NCI-H2196 treated with DMSO at 0.1 percent for 48 hours (cell line): ENCODE results near the gene SLC9A1.

Experiments
- DNase-seq: peaks from one replicate; lab custom pipeline; 2025; ENCODE audit not compliant: unreplicated experiment; lab: John Stamatoyannopoulos, UW

SLC9A1 gene

DNA sequence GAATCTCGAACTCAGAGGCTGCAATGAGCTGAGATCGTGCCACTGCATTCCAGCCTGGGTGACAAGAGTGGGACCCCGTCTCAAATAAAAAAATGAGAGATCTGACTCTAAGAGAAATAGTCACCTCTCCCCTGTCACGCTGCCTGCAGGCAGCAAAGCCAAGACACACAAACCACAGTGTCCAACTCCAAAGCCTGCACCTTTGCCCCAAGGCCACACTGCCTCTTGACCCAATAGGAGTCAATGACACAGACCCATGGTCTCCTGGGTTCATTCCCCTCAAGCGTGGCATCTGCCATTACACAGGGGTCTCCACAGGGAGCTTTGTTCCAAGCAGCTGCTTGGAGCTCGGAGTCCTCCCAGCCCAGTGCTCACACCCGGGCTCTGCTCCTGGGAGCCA is 46.3 kb downstream of the SLC9A1 start:
- no peak for DNase-seq

DNA sequence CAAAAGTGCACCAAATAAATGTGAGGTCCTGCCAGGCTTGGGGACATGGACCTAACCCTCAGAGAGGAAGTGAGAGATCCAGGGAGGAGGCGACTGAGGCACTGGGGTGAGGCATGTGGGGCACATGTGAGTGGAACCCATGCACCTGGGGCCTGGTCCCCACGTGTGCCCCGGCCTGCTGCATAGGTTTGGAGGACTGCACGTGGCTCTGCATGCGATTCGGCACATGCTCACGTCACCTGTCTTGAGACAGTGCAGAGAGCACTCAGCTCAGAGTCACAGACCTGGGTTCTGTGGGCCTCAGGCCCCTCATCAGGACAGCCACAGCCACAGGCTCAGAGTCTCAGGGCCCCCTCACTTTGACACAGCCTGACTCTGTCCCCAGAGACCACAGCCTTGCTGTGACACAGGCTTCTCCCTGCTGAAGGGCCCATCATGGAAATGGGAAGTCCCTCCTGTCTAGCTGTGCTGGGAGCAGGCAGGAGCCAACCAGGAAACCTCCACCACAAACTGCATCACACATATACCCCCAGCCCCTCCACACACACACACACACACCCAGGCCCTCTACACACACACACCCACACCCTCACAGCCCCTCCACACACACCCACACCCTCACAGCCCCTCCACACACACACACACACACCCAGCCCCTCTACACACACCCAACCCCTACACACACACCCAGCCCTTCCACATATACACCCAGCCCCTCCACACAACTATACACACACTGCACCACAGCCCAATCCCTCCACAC is 48.2 kb downstream of the SLC9A1 start:
- DNase-seq = no peak

DNA sequence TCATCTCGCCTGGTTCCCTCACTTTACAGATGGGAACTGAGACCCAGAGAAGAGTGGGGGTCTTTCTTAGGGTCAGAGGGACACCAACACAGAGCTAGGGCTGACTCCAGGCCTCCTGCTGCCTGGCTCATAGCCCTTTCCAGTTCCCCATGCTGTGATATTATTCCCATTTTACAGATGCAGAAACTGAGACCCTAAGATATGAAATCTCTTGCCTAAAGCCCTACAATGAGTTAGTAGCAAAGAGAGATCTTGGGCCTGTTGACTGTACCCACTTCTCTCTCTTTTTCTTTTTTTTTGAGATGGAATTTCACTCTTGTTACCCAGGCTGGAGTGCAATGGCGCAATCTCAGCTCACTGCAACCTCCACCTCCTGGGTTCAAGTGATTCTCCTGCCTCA is 49.9 kb downstream of the SLC9A1 start:
- DNase-seq = no peak

DNA sequence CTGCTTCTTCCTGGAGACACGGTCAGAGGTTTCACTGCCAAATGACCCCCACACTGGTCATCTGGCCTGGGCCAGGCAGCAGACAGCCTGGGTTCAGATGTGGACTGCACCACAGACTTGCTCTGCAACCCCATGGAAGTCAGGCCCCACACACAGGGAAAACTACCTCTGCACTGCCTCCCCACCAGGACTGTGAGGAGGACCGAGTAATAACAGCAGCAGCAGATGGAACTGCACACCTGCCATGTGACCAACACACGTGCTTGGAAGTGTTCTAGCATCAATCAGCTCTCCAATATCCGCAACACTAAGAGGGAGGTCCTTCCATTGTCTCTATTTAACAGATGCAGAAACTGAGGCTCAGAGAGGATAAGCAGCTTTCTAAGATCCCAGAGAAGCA is 51.4 kb downstream of the SLC9A1 start:
- no peak for DNase-seq

DNA sequence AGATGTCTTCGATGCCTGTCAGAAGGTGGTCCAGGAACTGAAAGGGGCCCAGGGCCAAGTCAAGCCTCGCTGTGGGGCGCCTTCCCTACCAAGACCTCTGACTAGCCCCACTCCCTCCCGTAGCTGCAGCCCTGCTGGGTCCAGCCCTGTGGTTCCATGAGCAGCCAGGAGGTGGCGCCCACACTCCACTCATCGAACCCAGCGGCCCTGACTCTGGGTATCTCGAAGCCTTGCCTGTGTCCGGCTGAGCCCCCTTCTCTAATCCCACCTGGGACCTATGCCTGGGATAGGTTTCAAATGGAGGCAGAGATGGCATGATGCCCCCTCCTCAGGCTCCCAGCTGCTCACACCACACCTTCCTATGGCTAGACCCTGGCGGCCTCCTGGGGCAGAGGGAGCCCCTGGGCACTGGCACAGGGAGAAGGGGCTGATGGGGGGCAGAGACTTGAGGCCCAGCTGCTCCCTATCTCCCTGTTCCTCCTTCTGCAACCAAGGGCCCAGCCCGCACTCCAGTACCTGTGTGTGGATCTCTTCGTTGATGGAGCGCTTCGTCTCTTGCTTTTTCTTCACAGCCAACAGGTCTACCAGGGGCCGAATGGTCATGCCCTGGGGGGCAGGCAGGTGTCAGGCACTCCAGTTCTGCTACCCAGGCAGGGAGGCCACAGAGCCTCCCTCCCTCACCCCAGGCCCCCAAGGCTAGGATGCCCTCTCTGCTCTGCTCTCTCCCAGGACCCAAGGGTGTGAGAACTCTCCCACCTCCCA is 52.0 kb downstream of the SLC9A1 start:
- peak; percentile 25 for DNase-seq

DNA sequence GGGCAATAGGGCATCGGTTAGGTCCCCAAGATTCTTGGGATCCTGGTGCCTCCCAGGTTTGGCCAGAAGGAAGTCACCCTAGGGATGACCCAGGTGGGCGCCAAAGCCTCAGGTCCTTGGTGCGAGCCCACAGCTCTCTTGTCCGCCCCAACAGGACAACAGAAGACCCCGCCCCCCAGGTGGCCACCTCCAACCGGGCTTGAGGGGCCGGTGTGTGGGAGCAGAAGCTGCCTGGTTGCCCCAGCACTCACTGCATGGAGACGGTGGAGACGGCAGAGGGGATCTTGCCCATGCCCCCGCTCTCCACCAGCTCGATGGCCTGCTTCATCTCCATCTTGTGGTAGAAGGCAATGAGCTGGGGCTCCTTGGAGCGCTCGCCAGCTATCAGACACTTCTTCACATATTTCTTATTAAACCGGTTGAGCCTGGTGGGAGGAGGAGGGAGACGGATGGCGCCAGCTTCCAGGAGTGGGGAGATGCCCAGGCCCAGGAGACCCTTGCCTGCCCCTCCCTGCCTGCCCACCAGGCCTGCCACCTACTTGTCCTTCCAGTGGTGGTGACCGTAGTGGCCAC is 52.7 kb downstream of the SLC9A1 start:
- no peak for DNase-seq

DNA sequence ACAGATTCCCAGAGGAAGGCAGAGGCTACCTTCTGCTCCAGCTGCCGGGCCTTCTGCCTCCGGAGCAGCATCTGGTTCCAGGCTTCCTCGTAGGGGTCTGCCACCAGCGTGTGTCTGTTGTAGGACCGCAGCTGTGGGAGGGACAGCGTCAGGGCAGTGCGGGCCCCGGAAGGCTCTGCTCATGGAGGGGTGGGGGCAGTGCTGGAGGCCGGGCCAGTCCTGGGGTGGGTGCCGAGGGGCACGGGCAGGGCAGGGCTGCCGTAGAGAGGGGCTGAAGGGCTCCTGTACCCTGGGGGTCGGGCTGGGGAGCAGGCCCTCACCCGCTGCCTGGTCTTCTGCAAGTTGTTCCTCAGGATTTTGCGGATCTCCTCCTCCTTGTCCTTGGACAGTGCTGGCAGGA is 53.2 kb downstream of the SLC9A1 start:
- no peak for DNase-seq

- no peak for DNase-seq
Measured at GRCh38 chr1:27101054-27101491, 53.9 kb downstream of the SLC9A1 start.

GRCh38 chr1:27100335-27101053 is 54.4 kb downstream of the SLC9A1 start:
- no peak for DNase-seq

GRCh38 chr1:27099587-27100334 is 55.2 kb downstream of the SLC9A1 start:
- DNase-seq = no peak

DNA sequence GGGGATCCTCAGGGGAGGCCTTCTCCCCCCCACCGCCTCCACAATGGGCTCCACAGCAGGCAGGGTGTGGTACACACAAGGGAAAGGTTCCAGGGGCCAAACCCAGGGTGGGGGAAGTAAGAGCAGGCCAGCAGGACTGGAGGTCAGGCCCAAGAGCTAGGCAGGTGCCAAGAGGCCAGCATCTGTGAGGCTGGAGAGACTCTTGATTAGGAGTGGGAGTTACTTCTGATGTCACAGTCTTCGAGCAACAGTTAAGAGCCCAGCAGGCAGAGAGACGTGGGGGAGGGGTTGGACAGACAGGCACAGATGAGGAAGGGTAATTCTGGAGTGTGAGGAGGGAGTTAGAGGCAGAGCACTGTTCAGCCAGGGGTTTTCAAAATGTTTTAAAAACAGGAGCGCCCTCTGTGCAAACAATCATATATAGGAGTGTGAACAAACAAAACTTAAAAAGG is 55.8 kb downstream of the SLC9A1 start:
- no peak for DNase-seq

GRCh38 chr1:27098431-27099134 is 56.3 kb downstream of the SLC9A1 start:
- no peak for DNase-seq

- DNase-seq = peak; percentile 61
Measured at GRCh38 chr1:27097484-27097917, 57.4 kb downstream of the SLC9A1 start.

DNA sequence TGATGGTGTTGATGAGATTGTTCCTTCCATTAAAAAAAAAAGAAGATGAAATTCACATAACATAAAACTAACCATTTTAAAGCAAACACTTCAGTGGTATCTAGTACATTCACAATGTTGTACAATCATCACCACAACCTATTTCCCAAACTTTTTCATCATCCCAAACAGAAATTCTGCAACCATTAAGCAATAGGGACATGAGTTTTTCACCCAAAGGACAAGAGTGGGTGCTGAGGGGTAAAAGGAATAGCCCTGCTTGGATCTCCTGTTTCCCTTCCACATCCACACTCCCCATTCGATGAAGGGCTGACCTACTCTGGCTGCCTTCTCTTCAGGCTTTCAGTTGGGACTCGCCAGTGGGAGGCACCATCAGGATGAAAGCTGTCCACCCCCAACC is 59.3 kb downstream of the SLC9A1 start:
- DNase-seq = no peak

DNA sequence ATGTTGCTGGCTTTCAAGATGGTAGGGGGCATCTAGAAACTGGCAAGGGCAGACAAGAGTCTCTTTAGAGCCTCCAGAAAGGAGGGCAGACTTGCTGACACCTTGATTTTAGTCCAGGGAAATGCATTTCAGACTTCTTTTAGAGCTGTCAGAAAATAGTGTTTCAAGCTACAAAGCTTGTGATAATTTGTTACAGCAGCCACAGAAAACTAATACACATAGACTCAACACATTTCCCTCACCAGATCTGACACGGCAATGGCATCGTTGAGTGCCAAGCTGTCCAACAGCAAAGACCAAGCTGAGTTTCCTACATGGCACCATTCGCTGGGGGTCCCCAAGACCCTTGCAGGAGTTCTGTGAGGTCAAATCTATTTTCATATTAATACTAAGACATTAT is 62.0 kb downstream of the SLC9A1 start:
- no peak for DNase-seq

DNA sequence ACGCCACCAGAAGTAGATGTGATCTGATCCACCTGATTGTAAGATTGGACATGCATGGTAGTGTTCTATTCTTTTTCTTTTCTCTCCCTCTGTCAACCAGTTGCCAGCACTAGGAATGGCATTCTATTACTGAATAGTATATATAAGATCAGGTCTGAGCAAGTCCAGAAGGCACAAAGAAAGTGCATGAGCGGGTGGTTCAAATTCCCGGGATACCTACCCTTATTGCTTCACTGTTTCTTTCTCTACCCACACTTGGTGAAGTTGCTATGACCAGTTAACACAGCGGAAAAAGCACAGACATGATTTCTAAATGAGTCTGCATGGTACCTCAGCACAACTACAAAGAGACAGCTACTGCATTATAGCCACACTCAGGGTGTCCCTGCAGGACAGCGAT is 64.0 kb downstream of the SLC9A1 start:
- no peak for DNase-seq

GRCh38 chr1:27087371-27088220 is 67.3 kb downstream of the SLC9A1 start:
- DNase-seq = no peak

DNA sequence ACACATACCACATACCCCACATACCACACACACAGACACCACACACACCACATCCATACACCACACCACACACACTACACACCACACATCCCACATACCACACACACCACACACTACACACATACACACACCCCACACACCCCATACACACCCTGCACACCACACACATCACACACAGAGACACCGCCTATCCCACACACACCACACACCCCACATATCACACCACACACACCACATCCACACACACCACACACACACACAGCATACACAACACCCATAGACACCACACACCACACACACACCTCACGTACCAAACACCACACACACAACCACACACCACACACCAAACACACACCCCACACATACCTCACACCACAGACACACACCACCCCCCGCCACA is 68.3 kb downstream of the SLC9A1 start:
- DNase-seq = no peak

- DNase-seq = no peak
Measured at GRCh38 chr1:27086026-27086425, 68.9 kb downstream of the SLC9A1 start.
